H9 (cell line): ENCODE results near the gene CASQ1. TPM values are rescaled to one million over a fixed set of nuclear protein-coding genes. Genes with fewer than 3 reads are reported as not detected.

Source experiments
- DNase-seq: peaks from one replicate; pipeline ENCODE4 v3.0.0-alpha.2; 2017
- H2AFZ ChIP-seq: one replicate; pipeline ENCODE4 v1.6.1; 2013; ENCODE audit warnings: mild to moderate bottlenecking, low read length, control low read depth, moderate library complexity
- H2AK5ac ChIP-seq: 2 replicates; pipeline ENCODE4 v1.6.1; 2013; ENCODE audit warnings: low read length, control low read depth, mixed read lengths; ENCODE audit not compliant: insufficient read length
- H2BK120ac ChIP-seq: one replicate; pipeline ENCODE4 v1.6.1; 2013; ENCODE audit warnings: low read depth, mild to moderate bottlenecking, low read length, control low read depth, inconsistent platforms; ENCODE audit not compliant: poor library complexity, severe bottlenecking
- H2BK12ac ChIP-seq: 2 replicates; pipeline ENCODE4 v1.6.1; 2013; ENCODE audit warnings: low read length, control low read depth, mixed read lengths, low read depth; ENCODE audit not compliant: insufficient read length
- H2BK15ac ChIP-seq: 2 replicates; pipeline ENCODE4 v1.6.1; 2013; ENCODE audit warnings: low read depth, low read length, control low read depth
- H2BK20ac ChIP-seq: one replicate; pipeline ENCODE4 v1.6.1; 2013; ENCODE audit warnings: low read depth, mild to moderate bottlenecking, low read length, control low read depth, inconsistent platforms; ENCODE audit not compliant: poor library complexity, severe bottlenecking
- H2BK5ac ChIP-seq: 2 replicates; pipeline ENCODE4 v1.6.1; 2013; ENCODE audit warnings: low read length, control low read depth, mixed read lengths; ENCODE audit not compliant: insufficient read length
- H3K14ac ChIP-seq: 2 replicates; pipeline ENCODE4 v1.6.1; 2013; ENCODE audit warnings: low read length, control low read depth; ENCODE audit not compliant: insufficient read depth
- H3K18ac ChIP-seq: 2 replicates; pipeline ENCODE4 v1.6.1; 2013; ENCODE audit warnings: low read depth, mild to moderate bottlenecking, mixed read lengths, low read length, control low read depth; ENCODE audit not compliant: insufficient read length
- H3K23ac ChIP-seq: 2 replicates; pipeline ENCODE4 v1.6.1; 2013; ENCODE audit warnings: low read length, control low read depth, mixed read lengths, low read depth; ENCODE audit not compliant: insufficient read length
- H3K23me2 ChIP-seq: 2 replicates; pipeline ENCODE4 v1.6.1; 2013; ENCODE audit warnings: low read depth, mild to moderate bottlenecking, mixed read lengths, low read length, control low read depth; ENCODE audit not compliant: insufficient read length, poor library complexity, severe bottlenecking
- H3K27ac ChIP-seq: 2 replicates; pipeline ENCODE4 v1.5.1; 2013; ENCODE audit warnings: low read length, control low read depth, mixed read lengths, low read depth; ENCODE audit not compliant: insufficient read length
- H3K27me3 ChIP-seq: 2 replicates; pipeline ENCODE4 v1.6.1; 2013; ENCODE audit warnings: low read length, control low read depth, inconsistent platforms; ENCODE audit not compliant: insufficient read depth
- H3K4ac ChIP-seq: 2 replicates; pipeline ENCODE4 v1.6.1; 2013; ENCODE audit warnings: low read depth, mild to moderate bottlenecking, control low read depth, inconsistent platforms, low read length, moderate library complexity
- H3K4me1 ChIP-seq: 2 replicates; pipeline ENCODE4 v1.6.1; 2013; ENCODE audit warnings: low read length, control low read depth, inconsistent platforms; ENCODE audit not compliant: insufficient read depth
- H3K4me2 ChIP-seq: 2 replicates; pipeline ENCODE4 v1.6.1; 2013; ENCODE audit warnings: low read length, control low read depth, mixed read lengths; ENCODE audit not compliant: insufficient read length, insufficient read depth
- H3K56ac ChIP-seq: 2 replicates; pipeline ENCODE4 v1.6.1; 2013; ENCODE audit warnings: low read depth, mild to moderate bottlenecking, mixed read lengths, low read length, control low read depth; ENCODE audit not compliant: insufficient read length
- H3K79me1 ChIP-seq: 2 replicates; pipeline ENCODE4 v1.6.1; 2013; ENCODE audit warnings: low read depth, mild to moderate bottlenecking, moderate library complexity, low read length, control low read depth, inconsistent platforms; ENCODE audit not compliant: insufficient read depth, poor library complexity, severe bottlenecking
- H3K79me2 ChIP-seq: 2 replicates; pipeline ENCODE4 v1.6.1; 2013; ENCODE audit warnings: low read length, control low read depth, inconsistent platforms; ENCODE audit not compliant: insufficient read depth
- H3K9ac ChIP-seq: 2 replicates; pipeline ENCODE4 v1.6.1; 2013; ENCODE audit warnings: low read length, control low read depth, mixed read lengths; ENCODE audit not compliant: insufficient read length; ENCODE audit errors: extremely low read depth
- H3K9me3 ChIP-seq: one replicate; pipeline ENCODE4 v1.6.1; 2013; ENCODE audit warnings: low read depth, low read length, inconsistent platforms; ENCODE audit not compliant: control insufficient read depth
- H3T11ph ChIP-seq: one replicate; pipeline ENCODE4 v1.6.1; 2013; ENCODE audit warnings: mild to moderate bottlenecking, low read length, control low read depth, inconsistent platforms
- H4K20me1 ChIP-seq: one replicate; pipeline ENCODE4 v1.6.1; 2013; ENCODE audit not compliant: control insufficient read depth, insufficient read length, insufficient read depth
- H4K5ac ChIP-seq: 2 replicates; pipeline ENCODE4 v1.6.1; 2013; ENCODE audit warnings: low read depth, mild to moderate bottlenecking, mixed read lengths, low read length, control low read depth; ENCODE audit not compliant: insufficient read length
- H4K8ac ChIP-seq: replicated peaks from 2 replicates; pipeline ENCODE4 v1.6.1; 2013; ENCODE audit warnings: low read length, control low read depth, mixed read lengths, low read depth; ENCODE audit not compliant: insufficient read length
- H4K91ac ChIP-seq: 2 replicates; pipeline ENCODE4 v1.6.1; 2013; ENCODE audit warnings: low read depth, mild to moderate bottlenecking, moderate library complexity, mixed read lengths, low read length, control low read depth; ENCODE audit not compliant: insufficient read length
- H3K27ac Mint-ChIP-seq, 3 experiments: 2 replicates in 2 of 3; 3 replicates in 1 of 3; pipeline ENCODE4 v1.8.0; 2020 to 2021; ENCODE audit warnings: mixed read lengths in 3 of 3, mild to moderate bottlenecking in 1 of 3, moderate library complexity in 1 of 3
- H3K27me3 Mint-ChIP-seq: 2 replicates; pipeline ENCODE4 v1.8.0; 2021; ENCODE audit warnings: low read depth, mild to moderate bottlenecking, moderate library complexity, mixed read lengths
- H3K36me3 Mint-ChIP-seq, 3 experiments: 2 replicates in 2 of 3; 3 replicates in 1 of 3; pipeline ENCODE4 v1.8.0; 2020 to 2021; ENCODE audit warnings: low read depth in 3 of 3, mixed read lengths in 3 of 3; ENCODE audit not compliant: insufficient read depth in 1 of 3
- H3K4me1 Mint-ChIP-seq, 2 experiments: 2 replicates each; pipeline ENCODE4 v1.8.0; 2020; ENCODE audit warnings: mixed read lengths in 2 of 2
- H3K4me3 Mint-ChIP-seq, 2 experiments: 2 replicates in 1 of 2; 3 replicates in 1 of 2; pipeline ENCODE4 v1.8.0; 2020 to 2021; ENCODE audit warnings: mild to moderate bottlenecking in 2 of 2, mixed read lengths in 2 of 2, moderate library complexity in 1 of 2
- H3K9me3 Mint-ChIP-seq, 2 experiments: 2 replicates in 1 of 2; 3 replicates in 1 of 2; pipeline ENCODE4 v1.8.0; 2020; ENCODE audit warnings: mild to moderate bottlenecking in 2 of 2, mixed read lengths in 2 of 2, moderate library complexity in 1 of 2
- CTCF ChIP-seq: fragments of 200-600 bp; sonication (generic); conservative IDR thresholded peaks from 3 replicates; pipeline ENCODE4 v1.8.0; 2021; ENCODE audit warnings: antibody characterized with exemption, mild to moderate bottlenecking
- WGBS: extraction: QIAGEN DNeasy Blood & Tissue Kit; methylation state at CpG from one replicate; pipeline ENCODE4 v1.1.7; 2013; ENCODE audit warnings: missing lambda C conversion rate, low lambda C conversion rate, mixed read lengths; ENCODE audit not compliant: insufficient read length; ENCODE audit errors: extremely low coverage; 5-methylcytosine and 5-hydroxymethylcytosine counted together
- total RNA-seq: library from RNA; stranded (reverse); gene quantifications from 2 replicates; pipeline ENCODE4 v1.2.1, GENCODE V29; 2021

The CASQ1 gene
- total RNA-seq, 1 experiment from 2014 or later: 0.55 TPM

- H3K4ac ChIP-seq: no peak within 1 kb of the TSS; the same call in 1 of the 2 replicates
- H3K27me3 Mint-ChIP-seq: no peaks in the 10 kb centered on the region
- peaks cover 51 to 53% of the 10 kb centered on the region in 2 experiments for H3K4me1 Mint-ChIP-seq
These were observed 15.1 kb downstream of the CASQ1 start, which contains the start of gene PEA15 for GRCh38 chr1:160205242-160206035. Gene PEA15 (plus strand): TSS chr1:160205384. CDS start chr1:160211545, 6,161 bp downstream.

More at GRCh38 chr1:160205242-160206035, 15.1 kb downstream of the CASQ1 start, which contains the start of gene PEA15:
- no peaks in the 10 kb centered on the region for H3K79me2 ChIP-seq
- H3K4me1 ChIP-seq: peaks cover 24% of the 10 kb centered on the region; the same call in 1 of the 2 replicates
- no peak within 1 kb of the TSS for H4K8ac ChIP-seq
- no peak within 1 kb of the TSS for H4K5ac ChIP-seq
- TF ChIP-seq CTCF: no peak
- H3T11ph ChIP-seq: no peak within 1 kb of the TSS
- H2BK12ac ChIP-seq: no peak within 1 kb of the TSS
- no peak within 1 kb of the TSS for H2BK5ac ChIP-seq
- H2BK20ac ChIP-seq: no peak within 1 kb of the TSS
- H3K23me2 ChIP-seq: peaks cover 9% of the 10 kb centered on the region
- peak; percentile 78 for DNase-seq
- peak within 1 kb of the TSS; percentile 43 for H2AFZ ChIP-seq
- H3K79me1 ChIP-seq: no peaks in the 10 kb centered on the region
- H2BK120ac ChIP-seq: no peak within 1 kb of the TSS
- H3K4me2 ChIP-seq: peak within 1 kb of the TSS; percentile 56
- H3K36me3 Mint-ChIP-seq: peaks cover 4 to 36% (median 8%) of the 10 kb centered on the region in 3 experiments; a peak in 5 of 7 replicates
- peak within 1 kb of the TSS; percentile 91 for H3K18ac ChIP-seq
- H3K9me3 ChIP-seq: no peaks in the 10 kb centered on the region
- H2AK5ac ChIP-seq: no peak within 1 kb of the TSS
- H3K56ac ChIP-seq: no peak within 1 kb of the TSS
- peak within 1 kb of the TSS in 2 of 3 experiments; percentile 20 to 94; a peak in 3 of 7 replicates for H3K27ac Mint-ChIP-seq
- no peaks in the 10 kb centered on the region for H3K27me3 ChIP-seq
- no CpG with 5 or more reads among the region's 76 CpGs for WGBS
- no peak within 1 kb of the TSS; the same call in 1 of the 2 replicates for H2BK15ac ChIP-seq
- no peaks in the 10 kb centered on the region for H3K9me3 Mint-ChIP-seq
- peak within 1 kb of the TSS; percentile 82 for H3K14ac ChIP-seq
- H3K23ac ChIP-seq: no peak within 1 kb of the TSS
- H3K4me3 Mint-ChIP-seq: peak within 1 kb of the TSS; percentile 91
- no peak within 1 kb of the TSS for H4K91ac ChIP-seq
- H3K9ac ChIP-seq: peak within 1 kb of the TSS; percentile 84
- no peaks in the 10 kb centered on the region for H4K20me1 ChIP-seq
- H3K27ac ChIP-seq: no peak within 1 kb of the TSS
